Left lung (tissue), 10 donors: ENCODE data around the gene ITFG1. TPM values are rescaled to one million over a fixed set of nuclear protein-coding genes. Genes with fewer than 3 reads are reported as not detected.
A peak's percentile ranks its signal among the peaks of the same experiment; 100 is the strongest.
"Not testable (repeated sequence)": the region's sequence is repeated elsewhere in the genome, so short reads cannot be mapped to it uniquely, and the experiment has no call there.

ENCODE experiments used
- ATAC-seq: fragments of 200-7000 bp; cut with Tn5 transposase; one replicate; pipeline ENCODE4 v1.9.1; 2020; ENCODE audit warnings: moderate library complexity
- DNase-seq, 4 donors: peaks; one replicate each; pipeline ENCODE4 v3.0.0-alpha.2; 2013 to 2020
- H3K27ac ChIP-seq, 2 donors: fragments of 200-600 bp; sonication (generic) in 1 of 2; one replicate each; pipeline versions ENCODE4 v1.5.0 to v1.8.0; 2020 to 2021
- H3K27me3 ChIP-seq, 2 donors: fragments of 200-600 bp; sonication (generic) in 1 of 2; one replicate each; pipeline versions ENCODE4 v1.5.0 to v1.8.0; 2020 to 2021
- H3K36me3 ChIP-seq, 2 donors: fragments of 200-600 bp; sonication (generic) in 1 of 2; one replicate each; pipeline versions ENCODE4 v1.5.0 to v1.8.0; 2020 to 2021
- H3K4me1 ChIP-seq, 2 donors: fragments of 200-600 bp; one replicate each; pipeline ENCODE4 v1.8.0; 2021
- H3K4me3 ChIP-seq, 2 donors: fragments of 200-600 bp; sonication (generic) in 1 of 2; one replicate each; pipeline versions ENCODE4 v1.5.0 to v1.8.0; 2020 to 2021; ENCODE audit warnings: mild to moderate bottlenecking in 1 of 2
- H3K9me3 ChIP-seq, 2 donors: fragments of 200-600 bp; sonication (generic) in 1 of 2; one replicate each; pipeline versions ENCODE4 v1.5.0 to v1.8.0; 2020 to 2021
- intact Hi-C, 2 donors: fragments of 100-400 bp; cut with DNase I; formaldehyde crosslinking; loops; one replicate each; pipeline versions ENCODE4 v1.11.2 to v1.14.2; 2022
- polyA plus RNA-seq, 6 donors: library from polyadenylated mRNA; unstranded; fragments of 120-200 nt; gene quantifications; one replicate each; pipeline ENCODE4 v1.2.1, GENCODE V29; 2013; ENCODE audit not compliant: insufficient read length in 6 of 6
- total RNA-seq, 2 donors: library from RNA; stranded (reverse); fragmentation: NEBNext Ultra II Directional; extraction: Animal tissue kit (Norgen Biotek cat#: 25700); gene quantifications; one replicate each; pipeline ENCODE4 v1.2.1, GENCODE V29; 2021
- TF ChIP-seq, protein P1 (sequence below), 2 donors: fragments of 200-600 bp; sonication (generic) in 1 of 2; IDR thresholded peaks; one replicate each; pipeline versions ENCODE4 v1.5.0 to v1.8.0; 2021; ENCODE audit warnings: antibody characterized with exemption in 2 of 2
- donor health status: DM: no; HTN: yes; CAD: no.
- donor health status: DM: no; HTN: no; CAD: no.

Gene ITFG1
- total and polyA plus RNA-seq, 8 donors = 62.5 to 80.0 (median 69.2) TPM

DNA sequence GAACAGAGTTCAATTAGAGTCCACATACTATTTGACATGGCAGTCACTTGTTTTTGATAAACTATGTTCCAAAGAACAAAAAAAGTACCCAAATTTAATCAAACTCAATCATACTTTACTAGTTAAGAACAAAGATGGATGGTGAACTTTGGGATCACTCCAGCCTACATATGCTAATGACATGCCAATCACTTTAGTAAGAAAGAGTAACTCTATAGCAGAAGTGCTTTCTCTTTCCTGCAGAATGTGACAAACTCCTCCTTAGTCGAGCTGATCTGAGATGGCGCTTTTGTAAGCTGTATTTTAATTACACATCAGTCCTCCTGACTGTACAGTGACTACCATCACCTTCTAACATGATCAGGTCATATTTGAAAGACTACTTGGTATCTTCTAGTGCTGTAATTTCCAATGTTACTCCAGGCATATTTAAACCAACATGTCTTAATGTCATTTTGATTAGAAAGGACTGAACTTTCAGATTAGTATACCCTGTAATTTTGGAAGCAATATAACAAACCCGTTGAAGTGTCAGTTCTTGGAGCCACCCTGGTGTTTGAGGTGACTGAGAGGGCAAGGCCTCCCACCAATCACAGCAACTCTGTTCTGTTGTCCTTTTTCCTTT is 321.2 kb downstream of the ITFG1 start:
- intact Hi-C loops = loop anchor here in 1 of 2 donors (5.0 kb wide), 2 partner anchors 913 to 1018 kb away; partner anchors contain the start of gene ABCC12
- TF ChIP-seq, protein P1, sequence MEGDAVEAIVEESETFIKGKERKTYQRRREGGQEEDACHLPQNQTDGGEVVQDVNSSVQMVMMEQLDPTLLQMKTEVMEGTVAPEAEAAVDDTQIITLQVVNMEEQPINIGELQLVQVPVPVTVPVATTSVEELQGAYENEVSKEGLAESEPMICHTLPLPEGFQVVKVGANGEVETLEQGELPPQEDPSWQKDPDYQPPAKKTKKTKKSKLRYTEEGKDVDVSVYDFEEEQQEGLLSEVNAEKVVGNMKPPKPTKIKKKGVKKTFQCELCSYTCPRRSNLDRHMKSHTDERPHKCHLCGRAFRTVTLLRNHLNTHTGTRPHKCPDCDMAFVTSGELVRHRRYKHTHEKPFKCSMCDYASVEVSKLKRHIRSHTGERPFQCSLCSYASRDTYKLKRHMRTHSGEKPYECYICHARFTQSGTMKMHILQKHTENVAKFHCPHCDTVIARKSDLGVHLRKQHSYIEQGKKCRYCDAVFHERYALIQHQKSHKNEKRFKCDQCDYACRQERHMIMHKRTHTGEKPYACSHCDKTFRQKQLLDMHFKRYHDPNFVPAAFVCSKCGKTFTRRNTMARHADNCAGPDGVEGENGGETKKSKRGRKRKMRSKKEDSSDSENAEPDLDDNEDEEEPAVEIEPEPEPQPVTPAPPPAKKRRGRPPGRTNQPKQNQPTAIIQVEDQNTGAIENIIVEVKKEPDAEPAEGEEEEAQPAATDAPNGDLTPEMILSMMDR (IDR thresholded peaks at IDR 0.05) = no peak
- no peak for ATAC-seq

GRCh38 chr16:47137925-47138324 is 322.9 kb downstream of the ITFG1 start:
- DNase-seq, H3K27me3 ChIP-seq, H3K9me3 ChIP-seq, H3K4me3 ChIP-seq, ATAC-seq, intact Hi-C loops, H3K27ac ChIP-seq, H3K36me3 ChIP-seq: not testable (repeated sequence)
- peaks cover 0 to 23% of the 10 kb centered on the region in 2 donors for H3K4me1 ChIP-seq

More for the DNA sequence above, 321.2 kb downstream of the ITFG1 start:
- Histone ChIP-seq H3K27ac (no peak overlapping the region), H3K27me3 (peaks cover 0 to 19% of the 10 kb centered on the region in 2 donors), H3K36me3 (no peaks in the 10 kb centered on the region), H3K9me3 (no peaks in the 10 kb centered on the region), H3K4me1 (peaks cover 0 to 36% of the 10 kb centered on the region in 2 donors), H3K4me3 (no peak overlapping the region)
- no peak for DNase-seq

DNA sequence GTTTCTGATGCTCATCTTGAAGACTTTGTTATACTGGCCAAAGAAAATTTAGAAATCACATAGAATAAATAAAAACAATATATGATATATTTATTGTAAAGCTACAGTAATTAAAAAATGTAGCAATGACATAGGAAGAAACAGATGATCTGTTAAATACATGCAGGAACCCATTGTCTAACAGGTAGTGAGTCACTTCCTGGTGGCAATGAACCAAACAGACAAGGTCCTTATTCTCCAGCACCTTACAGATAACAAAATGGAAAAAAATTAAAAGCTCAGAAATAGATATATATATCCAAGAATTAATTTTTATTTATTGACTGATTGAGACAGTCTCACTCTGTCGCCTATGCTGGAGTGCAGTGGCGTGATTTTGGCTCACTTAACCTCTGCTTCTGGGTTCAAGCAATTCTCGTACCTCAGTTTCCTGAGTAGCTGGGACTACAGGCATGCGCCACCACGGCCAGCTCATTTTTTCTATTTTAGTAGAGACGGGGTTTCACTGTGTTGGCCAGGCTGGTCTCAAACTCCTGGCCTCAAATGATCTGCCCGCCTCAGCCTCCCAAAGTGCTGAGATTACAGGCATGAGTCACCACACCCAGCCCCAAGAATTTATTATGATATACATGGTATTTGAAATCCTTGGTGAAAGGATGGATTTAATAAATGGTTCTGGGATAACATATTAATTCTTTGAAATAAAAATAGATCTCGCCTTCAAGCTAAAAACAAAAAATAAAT is 324.6 kb downstream of the ITFG1 start:
- H3K36me3 ChIP-seq = no peaks in the 10 kb centered on the region
- ATAC-seq (no peak), DNase-seq (peak in 1 of 4 donors; percentile 2)
- peaks cover 0 to 9% of the 10 kb centered on the region in 2 donors for H3K4me1 ChIP-seq
- H3K9me3 ChIP-seq = no peaks in the 10 kb centered on the region
- intact Hi-C loops = no loop called here
- H3K27me3 ChIP-seq = no peaks in the 10 kb centered on the region
- H3K4me3 ChIP-seq = no peak overlapping the region
- TF ChIP-seq, protein P1 (IDR thresholded peaks at IDR 0.05) = no peak
- H3K27ac ChIP-seq = no peak overlapping the region

GRCh38 chr16:47134550-47134949 is 326.3 kb downstream of the ITFG1 start:
- TF ChIP-seq, protein P1 (IDR thresholded peaks at IDR 0.05) = no peak
- no peak overlapping the region for H3K4me3 ChIP-seq
- ATAC-seq (no peak), DNase-seq (no peak)
- H3K4me1 ChIP-seq = peaks cover 0 to 8% of the 10 kb centered on the region in 2 donors
- H3K27ac ChIP-seq = no peak overlapping the region
- no peaks in the 10 kb centered on the region for H3K36me3 ChIP-seq
- no peaks in the 10 kb centered on the region for H3K9me3 ChIP-seq
- intact Hi-C loops = no loop called here
- no peaks in the 10 kb centered on the region for H3K27me3 ChIP-seq

DNA sequence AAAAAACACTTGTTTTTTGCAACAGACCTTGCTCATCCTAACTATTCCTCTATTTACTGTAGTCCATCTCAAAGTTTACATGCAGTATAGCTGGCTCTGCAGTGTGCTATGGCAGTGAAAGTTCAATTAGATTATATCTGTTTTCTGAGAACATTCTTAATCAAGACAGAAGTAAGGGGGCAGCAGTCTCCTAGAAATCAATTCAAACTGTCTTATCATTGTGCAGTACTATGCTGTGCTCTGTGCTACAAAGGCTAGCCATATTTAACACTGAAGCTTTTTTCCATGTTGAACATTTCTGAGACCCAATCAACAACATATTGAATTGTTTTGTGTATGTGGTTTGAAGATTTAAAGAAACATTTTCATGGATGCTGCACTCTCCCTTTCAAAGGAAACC is 328.6 kb downstream of the ITFG1 start:
- H3K27ac ChIP-seq = no peak overlapping the region
- H3K4me3 ChIP-seq = no peak overlapping the region
- no peak for ATAC-seq
- DNase-seq = no peak
- no peaks in the 10 kb centered on the region for H3K36me3 ChIP-seq
- TF ChIP-seq, protein P1 (IDR thresholded peaks at IDR 0.05) = no peak
- peaks cover 0 to 8% of the 10 kb centered on the region in 2 donors for H3K4me1 ChIP-seq
- intact Hi-C loops = no loop called here
- no peaks in the 10 kb centered on the region for H3K9me3 ChIP-seq
- no peaks in the 10 kb centered on the region for H3K27me3 ChIP-seq
